Renal cortical epithelial cell (primary cell): ENCODE data around the gene CAPN7. TPM values are rescaled to one million over a fixed set of nuclear protein-coding genes. Genes with fewer than 3 reads are reported as not detected.
A peak's percentile ranks its signal among the peaks of the same experiment; 100 is the strongest.

ENCODE experiments used
- DNase-seq: peaks from one replicate; pipeline ENCODE4 v3.0.0-alpha.2; 2011; ENCODE audit warnings: low read depth
- total RNA-seq: library from RNA; depleted of rRNA; stranded (reverse); fragments of >200 nt; gene quantifications from 2 replicates; pipeline ENCODE4 v1.2.3, GENCODE V29; 2014

Gene CAPN7
- total RNA-seq, 1 donor from 2014 or later, result 46.8 TPM

GRCh38 chr3:15246186-15246585 is 40.1 kb downstream of the CAPN7 start:
- no peak for DNase-seq

DNA sequence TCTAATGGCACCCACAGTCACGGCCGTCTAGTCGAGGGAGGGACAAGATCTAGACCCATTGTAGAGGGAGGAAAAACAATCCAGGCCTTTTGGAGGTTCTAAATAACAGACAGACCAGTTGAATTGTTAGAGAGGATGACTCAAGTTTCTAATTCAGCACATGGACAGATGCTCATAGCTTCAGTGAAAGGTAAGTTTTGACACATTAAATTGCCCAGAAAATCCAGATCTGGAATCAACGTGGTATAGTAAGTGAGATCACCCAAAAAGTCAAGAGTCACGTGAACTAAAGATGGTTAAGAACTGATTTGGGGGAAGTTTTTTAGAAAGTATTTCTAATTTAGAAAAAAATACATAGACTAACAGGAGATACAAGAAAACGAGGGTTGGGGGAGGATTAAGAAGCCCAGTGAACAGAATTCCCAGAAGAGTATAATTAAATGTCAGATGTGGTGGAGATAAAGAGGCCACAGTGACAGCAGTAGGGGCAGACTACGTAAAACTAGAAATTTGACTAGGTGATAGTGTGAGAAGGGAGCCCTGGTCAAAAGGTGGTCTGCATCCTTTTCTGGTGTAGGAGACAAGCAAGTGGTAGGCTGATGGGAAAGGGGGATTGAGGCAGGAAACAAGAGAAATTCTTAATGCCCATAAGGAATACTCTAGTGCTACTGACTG is 47.1 kb downstream of the CAPN7 start:
- DNase-seq, result no peak

- DNase-seq, result no peak
These were observed 49.2 kb downstream of the CAPN7 start for GRCh38 chr3:15255215-15255614.

GRCh38 chr3:15256861-15257341 is 50.9 kb downstream of the CAPN7 start:
- DNase-seq, result no peak

DNA sequence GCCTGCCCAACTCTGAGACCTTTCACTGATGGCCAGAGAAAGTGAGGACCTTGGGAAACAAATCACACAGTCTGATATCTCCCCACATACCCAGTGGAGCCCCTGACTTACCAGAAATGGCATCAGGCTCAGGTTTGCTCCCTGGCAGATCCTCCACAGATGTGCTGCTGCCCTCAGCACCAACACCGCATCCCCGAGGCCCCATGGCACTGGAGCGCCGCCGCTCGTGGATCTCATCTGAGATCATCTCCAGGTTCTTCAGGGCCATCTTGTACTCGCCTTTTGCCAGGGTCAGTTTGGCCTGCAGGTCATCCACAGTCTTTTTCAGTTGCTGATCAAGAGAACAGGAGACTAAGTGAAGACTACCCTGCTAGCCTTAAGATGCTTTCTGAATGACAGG is 52.7 kb downstream of the CAPN7 start:
- DNase-seq, result no peak

- no peak for DNase-seq
These were observed 54.5 kb downstream of the CAPN7 start for GRCh38 chr3:15260531-15260930.

GRCh38 chr3:15261274-15261673 is 55.2 kb downstream of the CAPN7 start:
- no peak for DNase-seq

DNA sequence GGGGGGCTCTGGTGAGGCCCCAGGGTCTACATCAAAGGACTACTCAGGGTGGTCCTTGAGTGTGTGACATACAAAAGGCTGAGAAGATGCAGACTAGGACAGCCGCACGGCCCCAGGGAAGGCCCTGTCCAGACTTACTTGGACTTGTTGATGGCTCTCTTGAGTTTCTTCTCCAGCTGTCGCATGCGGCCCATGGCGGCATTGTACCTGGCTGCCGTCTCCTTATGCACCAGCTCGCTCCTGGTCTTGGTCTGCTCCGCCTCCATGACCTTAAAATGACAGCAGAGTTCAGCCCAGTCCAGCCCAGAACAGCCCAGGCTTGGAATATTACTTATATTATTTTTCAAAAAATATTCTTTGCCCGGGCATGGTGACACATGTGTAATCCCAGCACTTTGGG is 56.0 kb downstream of the CAPN7 start:
- no peak for DNase-seq

DNA sequence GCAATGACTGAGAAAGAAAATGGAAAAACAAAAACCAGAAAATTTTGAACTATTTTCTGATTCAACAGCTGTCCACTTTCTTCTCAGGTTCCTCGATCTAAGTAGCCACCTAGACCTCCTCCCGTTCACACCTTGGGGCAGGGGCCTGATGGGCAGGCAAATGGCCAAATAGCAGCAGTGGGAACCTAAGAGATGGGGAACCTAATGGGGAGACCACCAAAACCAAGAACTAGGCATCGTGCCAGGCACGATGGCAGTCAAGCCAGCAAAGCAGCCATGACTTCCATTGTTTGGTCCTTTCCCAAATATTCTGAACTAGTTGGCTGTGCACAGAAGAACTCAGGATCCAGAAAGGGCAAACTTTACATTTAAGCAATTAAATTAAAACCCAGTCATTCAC is 57.1 kb downstream of the CAPN7 start:
- no peak for DNase-seq

DNA sequence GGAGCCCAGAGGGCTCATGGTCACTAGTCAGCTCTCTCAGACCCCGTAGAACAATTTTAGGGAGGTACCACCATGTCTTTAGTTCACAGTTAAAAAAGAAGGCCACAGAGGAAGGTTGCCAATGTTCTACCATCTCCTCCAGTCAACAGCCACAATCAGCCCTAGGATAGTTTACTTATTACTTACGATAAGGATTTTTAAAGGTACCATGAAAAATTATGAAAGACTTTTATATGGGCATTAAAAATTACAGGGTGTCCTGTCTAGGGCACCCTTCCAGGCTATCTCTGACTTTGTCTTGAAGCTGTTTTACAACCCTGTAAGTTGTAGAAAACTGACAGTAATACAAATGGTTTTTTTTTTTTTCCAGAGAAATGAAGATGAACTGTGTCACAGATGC is 57.9 kb downstream of the CAPN7 start:
- no peak for DNase-seq

GRCh38 chr3:15264486-15264885 is 58.4 kb downstream of the CAPN7 start:
- DNase-seq, result peak; percentile 42

DNA sequence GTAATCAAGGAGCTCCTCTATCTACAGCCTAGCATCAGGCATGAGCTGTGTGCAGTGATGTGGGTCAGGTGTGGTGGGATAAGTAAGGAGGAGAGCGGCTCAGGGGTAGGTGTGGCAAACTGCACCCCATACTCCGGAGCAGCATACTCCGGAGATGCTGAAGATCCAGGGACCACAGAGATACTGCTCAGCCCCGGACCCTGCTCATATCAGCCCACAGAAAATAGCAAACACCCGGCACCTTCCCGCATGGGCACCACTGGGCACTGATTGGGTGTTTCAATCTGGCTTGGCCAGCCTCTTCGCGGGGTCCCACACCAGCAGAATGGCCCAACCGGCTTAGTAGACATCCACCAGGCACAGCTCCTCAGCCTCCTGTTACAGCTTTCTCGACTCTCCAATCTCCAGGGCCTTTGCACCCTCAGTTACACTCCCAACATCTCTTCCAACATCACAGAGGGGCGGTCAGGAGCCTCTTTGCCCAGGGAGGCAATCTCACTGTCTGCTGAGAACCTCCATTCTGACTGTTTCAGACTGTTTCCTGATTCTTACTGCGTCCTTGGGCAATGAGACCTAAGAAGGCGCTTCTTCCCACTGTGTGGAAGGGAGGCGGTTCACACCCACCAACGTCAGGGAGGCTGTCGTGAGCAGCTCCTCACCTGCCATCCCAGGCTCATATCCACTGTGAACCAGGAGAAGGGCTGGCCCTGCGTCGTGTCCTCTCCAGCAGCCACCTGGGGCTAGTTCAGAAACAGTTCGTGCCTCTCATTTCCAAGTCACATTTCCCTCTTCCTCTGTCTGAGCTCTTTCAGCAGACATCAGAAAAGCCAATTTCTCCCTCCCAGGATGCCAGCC is 59.8 kb downstream of the CAPN7 start:
- DNase-seq, result no peak

- no peak for DNase-seq
These were observed 60.7 kb downstream of the CAPN7 start for GRCh38 chr3:15266510-15267376.

GRCh38 chr3:15267502-15267901 is 61.5 kb downstream of the CAPN7 start:
- DNase-seq, result no peak

- DNase-seq, result peak; percentile 71
These were observed 62.1 kb downstream of the CAPN7 start for GRCh38 chr3:15268033-15268631.

DNA sequence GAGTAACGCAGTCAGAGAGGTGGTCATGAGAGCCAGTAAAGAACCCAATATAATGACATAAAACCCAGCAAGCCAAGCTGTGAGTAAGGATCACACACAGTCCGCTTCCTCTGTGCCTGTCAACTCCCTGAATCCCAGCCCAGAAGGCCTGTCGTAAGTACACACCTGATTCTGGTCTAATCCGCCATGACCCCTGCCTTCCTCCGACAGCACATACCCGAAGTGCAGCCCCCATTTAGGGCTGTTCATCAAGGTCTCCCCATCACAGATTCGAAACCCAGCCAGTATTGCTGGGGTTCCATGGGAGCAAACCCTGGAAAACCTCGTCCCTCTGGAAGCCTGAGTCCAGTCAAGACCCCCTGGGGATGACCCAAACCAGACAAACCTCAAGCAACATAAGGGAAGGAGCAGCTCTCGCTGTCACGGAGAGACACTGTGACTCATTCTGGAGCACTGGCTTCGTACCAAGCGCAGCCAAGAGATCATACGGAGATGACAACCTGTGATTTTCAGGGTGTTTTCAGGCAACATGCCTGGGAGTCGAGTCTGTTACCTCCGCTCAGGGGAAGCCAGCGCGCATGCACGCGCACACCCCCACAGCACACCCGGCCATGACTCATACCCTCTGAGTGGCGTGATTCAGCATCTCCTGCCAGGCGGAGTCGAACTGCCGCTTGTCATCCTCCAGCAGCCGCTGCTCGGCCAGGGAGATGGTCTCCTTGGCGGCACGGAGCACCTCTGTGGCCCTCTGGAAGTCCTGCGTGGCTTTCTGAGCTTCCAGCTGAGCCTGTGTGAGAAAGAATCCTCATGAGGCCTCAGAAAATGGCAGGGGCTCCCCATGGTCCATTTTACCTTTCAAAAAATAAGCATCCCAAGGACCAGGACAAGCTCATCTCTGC is 63.3 kb downstream of the CAPN7 start:
- peak; percentile 85 for DNase-seq

DNA sequence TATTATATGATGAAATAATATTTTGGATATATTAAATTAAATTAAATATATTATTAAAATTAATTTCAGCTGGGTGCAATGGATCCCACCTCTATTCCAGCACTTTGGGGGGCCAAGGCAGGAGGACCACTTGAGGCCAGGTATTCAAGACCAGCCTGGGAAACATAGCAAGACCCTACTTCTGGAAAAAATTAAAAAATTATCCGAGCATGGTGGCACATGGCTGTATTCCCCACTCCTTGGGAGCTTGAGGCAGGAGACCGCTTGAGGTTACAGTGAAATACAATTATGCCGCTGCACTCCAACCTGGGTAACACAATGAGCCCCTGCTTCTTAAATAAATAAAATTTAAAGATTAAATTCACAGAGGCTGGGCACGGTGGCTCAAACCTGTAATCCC is 65.0 kb downstream of the CAPN7 start:
- DNase-seq, result no peak

DNA sequence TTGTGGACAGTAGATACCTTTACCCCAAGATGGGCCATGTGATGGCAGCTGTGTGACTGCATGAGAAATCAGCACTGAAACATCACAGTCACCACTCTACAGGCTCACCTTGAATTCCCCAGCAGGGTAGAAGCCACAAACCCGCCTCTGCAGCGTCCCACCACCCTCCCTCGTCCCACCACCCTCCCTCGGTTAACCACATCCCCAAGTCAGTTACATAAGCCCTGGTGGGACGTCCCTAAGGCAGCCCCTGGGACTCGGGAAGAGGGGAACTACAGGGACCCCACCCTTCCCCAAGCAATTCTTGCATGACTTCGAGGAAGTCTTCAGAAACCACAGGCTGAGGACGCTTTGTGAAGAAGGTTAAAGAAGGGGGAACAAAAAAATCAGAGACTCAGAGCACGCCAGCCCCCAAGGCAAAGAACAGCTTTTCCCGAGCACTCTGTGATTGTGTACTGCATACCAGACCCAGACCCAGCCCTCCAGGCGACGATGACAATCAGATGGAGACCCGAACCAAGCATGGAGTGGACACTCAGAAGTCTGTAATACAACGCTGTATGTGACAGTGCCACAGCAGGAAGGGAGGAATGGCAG is 65.8 kb downstream of the CAPN7 start:
- no peak for DNase-seq

DNA sequence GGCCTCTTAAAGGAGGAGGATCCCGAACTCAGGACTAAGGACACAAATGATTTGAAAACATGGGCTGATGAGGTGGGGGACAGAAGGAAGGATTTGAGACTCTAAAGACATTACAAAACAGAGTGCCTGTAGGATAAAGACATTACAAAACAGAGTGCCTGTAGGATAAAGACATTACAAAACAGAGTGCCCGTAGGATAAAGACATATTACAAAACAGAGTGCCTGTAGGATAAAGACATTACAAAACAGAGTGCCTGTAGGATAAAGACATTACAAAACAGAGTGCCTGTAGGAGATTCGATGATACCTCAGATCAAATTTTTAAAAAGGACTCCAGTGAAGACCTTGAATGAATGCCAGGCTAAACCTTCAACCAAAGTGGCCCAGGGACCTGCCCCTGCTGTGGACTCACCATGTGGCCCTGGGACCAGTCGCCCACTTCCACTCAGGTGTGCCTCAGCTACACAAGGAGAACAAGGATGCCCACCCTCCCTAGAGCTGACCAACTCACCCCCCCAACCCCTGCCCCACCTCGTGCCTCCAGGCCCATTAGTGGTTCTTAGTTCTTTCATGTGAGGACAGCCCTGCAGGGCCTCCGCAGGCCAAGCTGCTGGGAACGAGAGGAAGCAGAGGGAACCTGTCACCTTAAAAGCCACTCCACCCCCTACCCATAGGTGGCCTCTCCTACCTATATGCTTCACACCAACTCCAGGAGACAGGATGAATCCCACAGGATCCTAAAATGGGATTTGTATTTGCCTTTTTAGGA is 66.6 kb downstream of the CAPN7 start:
- DNase-seq, result no peak

- DNase-seq, result no peak
These were observed 67.2 kb downstream of the CAPN7 start for GRCh38 chr3:15273227-15273626.
